Measurements from ENCODE around the gene BARX2.

The BARX2 gene

GRCh38 chr11:129384415-129384814, 8.8 kb downstream of the BARX2 start:
- Mint-ChIP-seq H3K27me3 (peaks cover 70% of the 10 kb centered on the region), H3K9me3 (no peaks in the 10 kb centered on the region), H3K4me1 (no peaks in the 10 kb centered on the region), H3K27ac (no peak overlapping the region), H3K4me3 (no peak overlapping the region)
- no peak for ATAC-seq
- DNase-seq = no peak

- no peak overlapping the region for H3K27ac Mint-ChIP-seq
- H3K27me3 Mint-ChIP-seq = peaks cover 73% of the 10 kb centered on the region
- DNase-seq (no peak), ATAC-seq (no peak)
- no peak overlapping the region for H3K4me3 Mint-ChIP-seq
- H3K9me3 Mint-ChIP-seq = no peaks in the 10 kb centered on the region
- no peaks in the 10 kb centered on the region for H3K4me1 Mint-ChIP-seq
Measured at GRCh38 chr11:129385801-129386200, 10.2 kb downstream of the BARX2 start.

GRCh38 chr11:129386795-129387397, 11.2 kb downstream of the BARX2 start:
- peaks cover 63% of the 10 kb centered on the region for H3K27me3 Mint-ChIP-seq
- no peak overlapping the region for H3K27ac Mint-ChIP-seq
- no peak overlapping the region for H3K4me3 Mint-ChIP-seq
- no peaks in the 10 kb centered on the region for H3K9me3 Mint-ChIP-seq
- DNase-seq = no peak
- no peak for ATAC-seq
- H3K4me1 Mint-ChIP-seq = no peaks in the 10 kb centered on the region

- H3K9me3 Mint-ChIP-seq = no peaks in the 10 kb centered on the region
- ATAC-seq (no peak), DNase-seq (no peak)
- peaks cover 60% of the 10 kb centered on the region for H3K27me3 Mint-ChIP-seq
- no peak overlapping the region for H3K27ac Mint-ChIP-seq
- H3K4me3 Mint-ChIP-seq = no peak overlapping the region
- H3K4me1 Mint-ChIP-seq = no peaks in the 10 kb centered on the region
Measured at GRCh38 chr11:129387434-129387833, 11.8 kb downstream of the BARX2 start.

- Mint-ChIP-seq H3K27me3 (peaks cover 46% of the 10 kb centered on the region), H3K4me3 (no peak overlapping the region), H3K27ac (no peak overlapping the region)
Measured at GRCh38 chr11:129388824-129389223, 13.2 kb downstream of the BARX2 start.

GRCh38 chr11:129390303-129390821, 14.7 kb downstream of the BARX2 start:
- H3K27ac Mint-ChIP-seq = no peak overlapping the region
- H3K4me1 Mint-ChIP-seq = no peaks in the 10 kb centered on the region
- H3K4me3 Mint-ChIP-seq = no peak overlapping the region
- H3K9me3 Mint-ChIP-seq = no peaks in the 10 kb centered on the region
- ATAC-seq = no peak
- H3K27me3 Mint-ChIP-seq = peaks cover 36% of the 10 kb centered on the region
- no peak for DNase-seq

More at GRCh38 chr11:129388824-129389223, 13.2 kb downstream of the BARX2 start:
- no peak for DNase-seq
- no peaks in the 10 kb centered on the region for H3K9me3 Mint-ChIP-seq
- H3K4me1 Mint-ChIP-seq = no peaks in the 10 kb centered on the region
- ATAC-seq = no peak

GRCh38 chr11:129391360-129391759, 15.7 kb downstream of the BARX2 start:
- ATAC-seq = no peak
- Mint-ChIP-seq H3K27ac (no peak overlapping the region), H3K4me1 (no peaks in the 10 kb centered on the region)

GRCh38 chr11:129391821-129392220, 16.2 kb downstream of the BARX2 start:
- no peak for ATAC-seq
- no peak for DNase-seq
- Mint-ChIP-seq H3K4me3 (no peak overlapping the region), H3K27me3 (peaks cover 46% of the 10 kb centered on the region), H3K9me3 (no peaks in the 10 kb centered on the region), H3K27ac (no peak overlapping the region), H3K4me1 (no peaks in the 10 kb centered on the region)

More at GRCh38 chr11:129391360-129391759, 15.7 kb downstream of the BARX2 start:
- Mint-ChIP-seq H3K9me3 (no peaks in the 10 kb centered on the region), H3K27me3 (peaks cover 46% of the 10 kb centered on the region), H3K4me3 (no peak overlapping the region)
- DNase-seq = no peak

- DNase-seq (no peak), ATAC-seq (no peak)
- no peak overlapping the region for H3K4me3 Mint-ChIP-seq
- no peaks in the 10 kb centered on the region for H3K9me3 Mint-ChIP-seq
- no peak overlapping the region for H3K27ac Mint-ChIP-seq
- H3K4me1 Mint-ChIP-seq = no peaks in the 10 kb centered on the region
- H3K27me3 Mint-ChIP-seq = peaks cover 34% of the 10 kb centered on the region
Measured at GRCh38 chr11:129392995-129393394, 17.3 kb downstream of the BARX2 start.

- Mint-ChIP-seq H3K27me3 (peaks cover 27% of the 10 kb centered on the region), H3K4me1 (no peaks in the 10 kb centered on the region), H3K9me3 (no peaks in the 10 kb centered on the region), H3K27ac (no peak overlapping the region), H3K4me3 (no peak overlapping the region)
- no peak for DNase-seq
- no peak for ATAC-seq
Measured at GRCh38 chr11:129394709-129395108, 19.1 kb downstream of the BARX2 start.

GRCh38 chr11:129395432-129395831, 19.8 kb downstream of the BARX2 start:
- no peak for ATAC-seq
- Mint-ChIP-seq H3K9me3 (no peaks in the 10 kb centered on the region), H3K4me3 (no peak overlapping the region), H3K27me3 (peaks cover 20% of the 10 kb centered on the region), H3K27ac (no peak overlapping the region), H3K4me1 (no peaks in the 10 kb centered on the region)
- no peak for DNase-seq

GRCh38 chr11:129395883-129396282, 20.2 kb downstream of the BARX2 start:
- Mint-ChIP-seq H3K27me3 (peaks cover 16% of the 10 kb centered on the region), H3K4me1 (no peaks in the 10 kb centered on the region), H3K4me3 (no peak overlapping the region), H3K9me3 (no peaks in the 10 kb centered on the region), H3K27ac (no peak overlapping the region)
- ATAC-seq = no peak
- no peak for DNase-seq

GRCh38 chr11:129396454-129396853, 20.8 kb downstream of the BARX2 start:
- peaks cover 16% of the 10 kb centered on the region for H3K27me3 Mint-ChIP-seq
- no peak for ATAC-seq
- H3K9me3 Mint-ChIP-seq = no peaks in the 10 kb centered on the region
- H3K27ac Mint-ChIP-seq = peak overlapping the region in 1 of 2 donors; percentile 34
- H3K4me3 Mint-ChIP-seq = no peak overlapping the region
- H3K4me1 Mint-ChIP-seq = no peaks in the 10 kb centered on the region
- DNase-seq = no peak

GRCh38 chr11:129402206-129403171, 26.8 kb downstream of the BARX2 start:
- no peak overlapping the region for H3K27ac Mint-ChIP-seq
- H3K9me3 Mint-ChIP-seq = no peaks in the 10 kb centered on the region
- peaks cover 14% of the 10 kb centered on the region for H3K27me3 Mint-ChIP-seq
- DNase-seq (no peak), ATAC-seq (no peak)
- H3K4me1 Mint-ChIP-seq = no peaks in the 10 kb centered on the region
- H3K4me3 Mint-ChIP-seq = no peak overlapping the region

- Mint-ChIP-seq H3K27me3 (peaks cover 18% of the 10 kb centered on the region), H3K27ac (no peak overlapping the region), H3K9me3 (no peaks in the 10 kb centered on the region), H3K4me1 (no peaks in the 10 kb centered on the region), H3K4me3 (no peak overlapping the region)
- no peak for DNase-seq
- no peak for ATAC-seq
Measured at GRCh38 chr11:129404731-129405130, 29.1 kb downstream of the BARX2 start.

GRCh38 chr11:129408865-129409444, 33.3 kb downstream of the BARX2 start:
- Mint-ChIP-seq H3K27ac (no peak overlapping the region), H3K4me1 (no peaks in the 10 kb centered on the region), H3K9me3 (no peaks in the 10 kb centered on the region), H3K27me3 (peaks cover 18% of the 10 kb centered on the region), H3K4me3 (no peak overlapping the region)
- DNase-seq = no peak
- ATAC-seq = no peak

All from stimulated activated naive CD8-positive, alpha-beta T cell treated with anti-CD3 and anti-CD28 coated beads, Interleukin-15, amount 100 ng/mL, for 72 hours (primary cell).